Endothelial cell of umbilical vein (primary cell): Measurements from ENCODE around the gene RGS6. TPM values are rescaled to one million over a fixed set of nuclear protein-coding genes. Genes with fewer than 3 reads are reported as not detected.

Experiments
- BruUV-seq: library from RNA; stranded (reverse); fragments of 400-500 nt; replicated peaks from 2 replicates; lab custom pipeline; 2021; lab: Mats Ljungman, UMichigan
- CTCF ChIA-PET: fragments of 300-600, 350-600 bp; sonication (Branson Sonifier 250); formaldehyde crosslinking; loops from one replicate; lab custom pipeline; 2021; ENCODE audit warnings: antibody characterized with exemption, inconsistent platforms; lab: Charles Lee
- POLR2A ChIA-PET: fragments of 300-600, 350-600 bp; sonication (Branson Sonifier 250); formaldehyde crosslinking; loops from one replicate; lab custom pipeline; 2021; ENCODE audit warnings: antibody characterized with exemption, inconsistent platforms; lab: Charles Lee
- DNase-seq: peaks from one replicate; pipeline ENCODE4 v3.0.0-alpha.2; 2011; ENCODE audit warnings: low read depth, low spot score
- FAIRE-seq: peaks from 2 replicates; lab custom pipeline; 2011; peaks lifted over from hg19 to GRCh38; lab: Jason Lieb, UNC
- H2AFZ ChIP-seq: 2 replicates; pipeline ENCODE4 v1.6.0; 2012; ENCODE audit warnings: low read depth, low read length, control low read depth, inconsistent platforms
- H3K27ac ChIP-seq: 2 replicates; pipeline ENCODE4 v1.5.1; 2011; ENCODE audit warnings: low read depth, mild to moderate bottlenecking, control low read depth, low read length, moderate library complexity; ENCODE audit not compliant: insufficient read depth
- H3K27me3 ChIP-seq, 2 experiments: 2 replicates each; pipeline versions ENCODE4 v1.6.0 to v1.6.1; 2011; ENCODE audit warnings: low read length in 2 of 2, mixed read lengths in 1 of 2; ENCODE audit not compliant: control insufficient read depth in 2 of 2, insufficient read depth in 2 of 2
- H3K36me3 ChIP-seq, 2 experiments: 2 replicates in 1 of 2; 3 replicates in 1 of 2; pipeline ENCODE4 v1.5.1; 2011; ENCODE audit warnings: low read length in 2 of 2, mild to moderate bottlenecking in 1 of 2, moderate library complexity in 1 of 2; ENCODE audit not compliant: control insufficient read depth in 2 of 2, insufficient read depth in 2 of 2; ENCODE audit errors: extremely low read depth in 1 of 2
- H3K4me1 ChIP-seq: 3 replicates; pipeline ENCODE4 v1.5.1; 2011; ENCODE audit warnings: mild to moderate bottlenecking, low read length; ENCODE audit not compliant: control insufficient read depth, insufficient read depth; ENCODE audit errors: extremely low read depth
- H3K4me2 ChIP-seq: 2 replicates; pipeline ENCODE4 v1.6.1; 2011; ENCODE audit warnings: low read length, control low read depth, mixed read lengths; ENCODE audit not compliant: insufficient read depth
- H3K4me3 ChIP-seq, 3 experiments: fragments of 200-600 bp in 1 of 3; sonication (generic), shearing (Covaris generic) in 1 of 3; replicated peaks in 1 of 3; 2 replicates each; pipeline ENCODE4 v1.5.1; 2011 to 2016; ENCODE audit warnings: control low read depth in 3 of 3, low read length in 3 of 3, mild to moderate bottlenecking in 2 of 3, inconsistent platforms in 1 of 3, low read depth in 1 of 3, moderate library complexity in 1 of 3; ENCODE audit not compliant: insufficient read depth in 1 of 3
- H3K79me2 ChIP-seq: 2 replicates; pipeline ENCODE4 v1.6.0; 2012; ENCODE audit warnings: low read length, inconsistent platforms; ENCODE audit not compliant: control insufficient read depth, insufficient read depth
- H3K9ac ChIP-seq: replicated peaks from 2 replicates; pipeline ENCODE3; 2011; ENCODE audit warnings: low read length, control low read depth; ENCODE audit not compliant: insufficient read depth; ENCODE audit errors: extremely low read depth
- H3K9me1 ChIP-seq: replicated peaks from 3 replicates; pipeline ENCODE4 v1.6.0; 2011; ENCODE audit warnings: mild to moderate bottlenecking, low read length; ENCODE audit not compliant: control insufficient read depth, insufficient read depth; ENCODE audit errors: extremely low read depth
- H3K9me3 ChIP-seq: replicated peaks from 2 replicates; pipeline ENCODE4 v1.5.1; 2012; ENCODE audit warnings: low read length, inconsistent platforms; ENCODE audit not compliant: control insufficient read depth, insufficient read depth
- H4K20me1 ChIP-seq: replicated peaks from 2 replicates; pipeline ENCODE3; 2011; ENCODE audit warnings: mild to moderate bottlenecking, low read length; ENCODE audit not compliant: control insufficient read depth, insufficient read depth; ENCODE audit errors: extremely low read depth
- EZH2 ChIP-seq: IDR thresholded peaks from 2 replicates; pipeline ENCODE4 v1.6.1; 2012; ENCODE audit warnings: borderline replicate concordance, low read depth, mild to moderate bottlenecking, moderate library complexity, low read length, inconsistent platforms; ENCODE audit not compliant: severe bottlenecking
- FOS ChIP-seq: IDR thresholded peaks from 2 replicates; pipeline ENCODE4 v1.6.1; 2011; ENCODE audit warnings: mild to moderate bottlenecking, low read length, moderate library complexity, borderline replicate concordance; ENCODE audit not compliant: insufficient read depth
- GATA2 ChIP-seq: IDR thresholded peaks from 2 replicates; pipeline ENCODE4 v1.7.0; 2011; ENCODE audit warnings: low read depth, mild to moderate bottlenecking, moderate library complexity, mixed read lengths, low read length; ENCODE audit not compliant: insufficient read length, insufficient read depth
- JUN ChIP-seq: IDR thresholded peaks from 2 replicates; pipeline ENCODE4 v1.6.1; 2011; ENCODE audit warnings: borderline replicate concordance, low read depth; ENCODE audit not compliant: insufficient read length, insufficient read depth
- MYC ChIP-seq: IDR thresholded peaks from one replicate; pipeline ENCODE4 v1.6.1; 2011; ENCODE audit warnings: mild to moderate bottlenecking, low read depth, low read length
- POLR2A ChIP-seq: IDR thresholded peaks from 2 replicates; pipeline ENCODE4 v1.6.1; 2012; ENCODE audit warnings: low read depth, mild to moderate bottlenecking, control low read depth, low read length
- POLR2AphosphoS5 ChIP-seq: IDR thresholded peaks from 2 replicates; pipeline ENCODE4 v1.6.1; 2012; ENCODE audit warnings: low read depth, mild to moderate bottlenecking, control low read depth, low read length, moderate library complexity; ENCODE audit not compliant: insufficient read depth
- dilution Hi-C: fragments of 300-500 bp; cut with MboI; formaldehyde crosslinking; loops from one replicate; pipeline ENCODE4 v1.15.0; 2019; ENCODE audit warnings: low sequenced_read_pairs; ENCODE audit not compliant: extremely low pct_ligation_motif_present
- intact Hi-C: fragments of 100-400 bp; cut with micrococcal nuclease; formaldehyde crosslinking; loops from one replicate; pipeline ENCODE4 v1.10.0; 2022
- polyA plus RNA-seq, 4 experiments: library from polyadenylated mRNA; depleted of rRNA in 3 of 4; stranded (reverse) in 3 of 4; unstranded in 1 of 4; fragments of >200 nt; gene quantifications; 2 replicates each; pipeline versions ENCODE4 v1.2.1 to v1.2.3, GENCODE V29; 2011 to 2012; ENCODE audit warnings: missing spikeins in 1 of 4
- total RNA-seq: library from RNA; stranded (reverse); gene quantifications from 2 replicates; pipeline ENCODE4 v1.2.3, GENCODE V29; 2021
- TF ChIP-seq, protein P1 (sequence below): IDR thresholded peaks from 2 replicates; pipeline ENCODE4 v1.6.1; 2011; ENCODE audit not compliant: insufficient read depth, insufficient read length
- TF ChIP-seq, protein P2 (sequence below), 2 donors: IDR thresholded peaks; 1 replicate in 1 of 2; 2 replicates in 1 of 2; pipeline ENCODE4 v1.5.1; 2011; ENCODE audit warnings: low read length in 2 of 2, mild to moderate bottlenecking in 2 of 2, moderate library complexity in 2 of 2, control low read depth in 1 of 2, inconsistent platforms in 1 of 2, low read depth in 1 of 2; ENCODE audit not compliant: insufficient read depth in 1 of 2; ENCODE audit errors: extremely low read depth in 1 of 2

The RGS6 gene
- total and polyA plus RNA-seq, 2 donors (not counting 3 experiments of a cell fraction or from before 2014, with no cell fraction given): not detected

DNA sequence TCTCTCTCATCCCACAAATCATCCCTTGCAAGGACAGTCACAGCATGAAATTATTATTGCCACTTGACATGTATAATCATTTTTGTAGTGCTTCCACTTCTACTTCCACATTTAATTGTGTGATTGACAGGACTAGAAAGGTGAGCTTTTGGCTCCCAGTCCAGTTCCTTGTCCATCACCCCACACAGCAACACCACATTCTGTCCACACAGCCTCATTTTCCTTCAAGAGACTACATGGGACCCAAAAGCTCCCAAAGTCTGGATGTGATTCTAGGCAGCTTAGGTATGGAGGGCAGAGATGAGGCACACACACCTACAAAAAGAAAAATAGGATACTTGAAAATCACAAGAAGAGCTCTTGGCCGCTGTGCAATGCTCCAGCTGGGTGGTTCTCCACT, 595.4 kb downstream of the RGS6 start:
- no peak overlapping the region for H2AFZ ChIP-seq
- H3K9ac ChIP-seq: no peak overlapping the region
- ChIA-PET CTCF (interaction anchor here (1.2 to 2.4 kb wide), 4 partner anchors 10 to 31 kb away, joined by 3 to 12 read pairs (median 4); no protein-coding TSS in a partner anchor), POLR2A (no interaction called here)
- dilution Hi-C loops: no loop called here
- DNase-seq (no peak), FAIRE-seq (no peak)
- no peaks in the 10 kb centered on the region for H3K27me3 ChIP-seq
- H3K4me2 ChIP-seq: no peak overlapping the region
- H3K27ac ChIP-seq: no peak overlapping the region
- peaks cover 10% of the 10 kb centered on the region for H3K4me1 ChIP-seq
- no TSS peak for BruUV-seq
- no peaks in the 10 kb centered on the region for H4K20me1 ChIP-seq
- no peak for TF ChIP-seq EZH2
- no peak for TF ChIP-seq FOS
- TF ChIP-seq POLR2AphosphoS5: no peak
- TF ChIP-seq, protein P1, sequence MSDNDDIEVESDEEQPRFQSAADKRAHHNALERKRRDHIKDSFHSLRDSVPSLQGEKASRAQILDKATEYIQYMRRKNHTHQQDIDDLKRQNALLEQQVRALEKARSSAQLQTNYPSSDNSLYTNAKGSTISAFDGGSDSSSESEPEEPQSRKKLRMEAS: no peak
- TF ChIP-seq JUN: no peak
- TF ChIP-seq, protein P2, sequence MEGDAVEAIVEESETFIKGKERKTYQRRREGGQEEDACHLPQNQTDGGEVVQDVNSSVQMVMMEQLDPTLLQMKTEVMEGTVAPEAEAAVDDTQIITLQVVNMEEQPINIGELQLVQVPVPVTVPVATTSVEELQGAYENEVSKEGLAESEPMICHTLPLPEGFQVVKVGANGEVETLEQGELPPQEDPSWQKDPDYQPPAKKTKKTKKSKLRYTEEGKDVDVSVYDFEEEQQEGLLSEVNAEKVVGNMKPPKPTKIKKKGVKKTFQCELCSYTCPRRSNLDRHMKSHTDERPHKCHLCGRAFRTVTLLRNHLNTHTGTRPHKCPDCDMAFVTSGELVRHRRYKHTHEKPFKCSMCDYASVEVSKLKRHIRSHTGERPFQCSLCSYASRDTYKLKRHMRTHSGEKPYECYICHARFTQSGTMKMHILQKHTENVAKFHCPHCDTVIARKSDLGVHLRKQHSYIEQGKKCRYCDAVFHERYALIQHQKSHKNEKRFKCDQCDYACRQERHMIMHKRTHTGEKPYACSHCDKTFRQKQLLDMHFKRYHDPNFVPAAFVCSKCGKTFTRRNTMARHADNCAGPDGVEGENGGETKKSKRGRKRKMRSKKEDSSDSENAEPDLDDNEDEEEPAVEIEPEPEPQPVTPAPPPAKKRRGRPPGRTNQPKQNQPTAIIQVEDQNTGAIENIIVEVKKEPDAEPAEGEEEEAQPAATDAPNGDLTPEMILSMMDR (IDR thresholded peaks at IDR 0.05; ENCODE audit: extremely low read depth in 1 of 2, insufficient read depth in 1 of 2, low read depth in 1 of 2, low read length in 2 of 2): no peak
- no peak for TF ChIP-seq MYC
- TF ChIP-seq POLR2A: no peak
- TF ChIP-seq GATA2: no peak
- no peaks in the 10 kb centered on the region for H3K9me1 ChIP-seq
- H3K4me3 ChIP-seq: no peak overlapping the region
- intact Hi-C loops: no loop called here
- H3K79me2 ChIP-seq: no peaks in the 10 kb centered on the region
- H3K9me3 ChIP-seq: no peaks in the 10 kb centered on the region
- H3K36me3 ChIP-seq: no peaks in the 10 kb centered on the region
